GM19193 (cell line): ENCODE measurements around the gene CTTNBP2.

Experiments used
- POLR2A ChIP-seq: IDR thresholded peaks from 4 replicates; pipeline ENCODE4 v1.6.1; 2011; ENCODE audit not compliant: insufficient read depth, insufficient read length; ENCODE audit errors: extremely low read depth

CTTNBP2 gene

GRCh38 chr7:117724898-117725297 lies 148.3 kb downstream of the CTTNBP2 start:
- no peak for TF ChIP-seq POLR2A

DNA sequence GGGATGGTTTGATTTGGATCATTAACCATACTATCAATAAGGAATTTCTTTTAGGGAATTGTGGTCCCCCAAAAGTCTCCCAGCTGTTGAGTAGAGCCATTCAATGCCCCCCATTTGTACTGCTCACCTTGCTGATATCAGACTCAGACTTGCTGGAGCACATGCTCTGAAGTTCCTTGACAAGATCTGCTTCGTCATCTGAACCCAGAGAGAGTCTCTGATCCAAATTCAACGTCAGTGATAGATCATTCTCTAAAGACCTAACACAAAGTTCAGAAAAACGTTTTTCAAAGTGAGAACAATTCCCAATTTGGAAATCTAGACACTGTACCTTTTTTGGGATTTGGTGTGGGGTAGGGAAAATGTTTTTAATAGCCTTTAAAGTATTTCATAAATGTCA lies 153.9 kb downstream of the CTTNBP2 start:
- no peak for TF ChIP-seq POLR2A

GRCh38 chr7:117718116-117718835 lies 155.0 kb downstream of the CTTNBP2 start:
- no peak for TF ChIP-seq POLR2A

DNA sequence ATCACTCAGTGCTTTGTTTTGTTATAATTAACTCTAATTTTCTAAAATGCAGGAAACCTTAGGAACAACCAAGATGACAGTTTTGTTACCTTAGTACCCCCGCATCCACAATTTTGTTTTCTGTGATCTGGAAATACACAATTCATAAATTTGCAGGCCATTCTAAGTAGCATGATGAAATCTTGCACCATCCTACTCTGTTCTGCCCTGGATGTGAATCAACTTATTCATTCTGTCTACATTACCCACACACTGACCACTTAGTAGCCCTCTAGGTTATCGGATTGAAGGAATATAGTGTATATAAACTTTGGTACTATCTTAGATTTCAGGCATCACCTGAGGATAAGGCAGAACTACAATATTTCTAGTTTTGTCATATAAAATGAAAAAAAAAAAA lies 155.9 kb downstream of the CTTNBP2 start:
- TF ChIP-seq POLR2A = no peak

GRCh38 chr7:117716707-117717299 lies 156.4 kb downstream of the CTTNBP2 start:
- TF ChIP-seq POLR2A = no peak

DNA sequence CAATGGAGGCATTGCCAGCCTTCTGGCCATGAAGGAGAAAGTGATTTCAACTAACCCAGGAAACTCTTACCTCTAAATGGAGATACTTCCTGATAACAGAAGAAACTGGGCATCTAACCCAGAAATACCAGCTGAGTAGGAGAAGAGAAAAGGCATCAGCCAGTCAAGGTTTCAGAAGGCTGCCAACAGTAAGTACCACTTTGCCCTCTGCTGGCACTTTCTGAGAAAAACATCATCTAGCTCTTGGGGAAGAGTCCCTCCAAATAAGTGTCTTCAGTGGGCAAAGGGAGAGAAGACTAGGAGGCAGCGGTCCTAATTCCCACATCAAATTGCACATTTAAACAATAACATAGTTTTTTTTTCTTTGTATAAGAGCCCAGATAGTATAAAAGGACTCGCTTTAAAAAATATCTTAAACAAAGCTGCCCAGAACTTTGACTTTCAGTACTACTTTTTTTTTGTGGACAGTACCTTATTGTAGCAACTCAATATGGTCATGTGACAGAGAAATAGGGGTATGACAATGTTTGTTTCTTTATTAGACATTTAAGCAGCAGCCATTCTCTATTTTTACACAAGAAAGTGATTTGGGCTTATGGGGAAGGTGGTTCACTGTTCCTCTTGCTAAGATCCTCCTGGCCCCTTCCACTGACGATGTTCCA lies 157.3 kb downstream of the CTTNBP2 start:
- no peak for TF ChIP-seq POLR2A

DNA sequence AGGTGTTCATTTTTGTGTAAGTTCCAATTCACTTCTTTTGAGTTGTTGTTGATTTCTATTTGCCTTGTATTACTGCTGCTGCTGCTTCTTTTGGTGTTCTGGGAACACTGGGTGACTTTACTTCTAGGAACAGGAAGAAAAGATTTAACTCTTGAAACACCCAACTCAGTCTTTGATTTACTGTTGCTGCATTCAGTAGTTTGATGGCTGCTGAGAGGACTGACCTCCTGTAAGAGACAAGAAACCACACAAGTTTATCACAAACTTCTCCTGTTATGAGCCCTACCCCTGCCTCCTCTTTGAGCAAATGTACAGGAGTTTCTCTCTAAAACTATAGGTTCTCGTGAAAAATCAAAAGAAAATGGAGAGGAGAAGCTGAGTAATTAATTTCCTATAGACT lies 161.7 kb downstream of the CTTNBP2 start:
- no peak for TF ChIP-seq POLR2A

GRCh38 chr7:117707080-117707479 lies 166.2 kb downstream of the CTTNBP2 start:
- no peak for TF ChIP-seq POLR2A

DNA sequence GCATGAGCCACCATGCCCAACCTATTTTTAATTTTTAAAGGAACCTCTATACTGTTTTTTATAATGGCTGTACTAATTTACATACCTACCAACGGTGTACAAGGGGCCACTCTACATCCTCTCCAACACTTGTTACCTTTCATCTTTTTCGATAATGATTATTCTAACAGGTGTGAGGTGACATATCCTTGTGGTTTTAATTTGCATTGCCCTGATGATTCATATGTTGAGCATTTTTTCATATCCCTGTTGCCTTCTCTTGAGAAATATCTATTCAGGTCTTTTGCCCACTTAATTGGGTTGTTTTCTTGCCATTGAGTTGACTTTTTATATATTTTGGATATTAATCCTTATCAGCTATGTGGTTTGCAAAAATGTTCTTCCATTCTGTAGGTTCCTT lies 167.0 kb downstream of the CTTNBP2 start:
- no peak for TF ChIP-seq POLR2A

DNA sequence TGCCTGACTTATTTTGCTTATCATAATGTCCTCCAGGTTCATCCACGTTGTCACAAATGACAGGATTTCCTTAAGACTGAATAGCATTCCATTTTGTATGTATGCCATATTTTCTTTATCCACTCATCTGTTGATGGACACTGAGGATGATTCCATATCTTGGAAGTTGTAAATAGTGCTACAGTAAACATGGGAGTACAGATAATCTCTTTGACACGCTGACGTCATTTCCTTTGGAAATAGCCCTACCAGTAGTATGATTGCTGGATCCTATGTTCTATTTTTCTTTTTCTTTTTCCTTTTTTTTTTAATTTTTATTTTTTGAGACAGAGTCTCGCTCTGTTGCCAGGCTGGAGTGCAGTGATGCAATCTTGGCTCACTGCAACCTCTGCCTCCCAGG lies 167.6 kb downstream of the CTTNBP2 start:
- no peak for TF ChIP-seq POLR2A

DNA sequence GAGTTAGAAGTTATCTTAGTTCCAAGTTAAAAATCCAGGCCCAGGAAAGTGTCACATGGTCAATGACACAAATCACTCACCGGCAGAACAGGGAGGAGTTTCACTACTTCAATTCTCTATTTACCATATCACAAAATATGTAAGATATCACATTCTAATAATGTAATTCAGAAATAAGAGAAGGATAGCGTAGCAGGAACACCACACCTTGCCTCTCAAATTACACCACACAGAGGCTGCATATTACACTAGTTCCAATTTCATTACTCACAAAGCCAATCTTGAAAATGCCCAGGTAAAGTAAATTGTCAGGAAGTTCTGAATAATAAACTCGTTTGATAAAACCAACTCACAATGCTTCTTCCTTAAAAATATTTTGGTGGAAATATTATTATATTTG lies 169.2 kb downstream of the CTTNBP2 start:
- no peak for TF ChIP-seq POLR2A

DNA sequence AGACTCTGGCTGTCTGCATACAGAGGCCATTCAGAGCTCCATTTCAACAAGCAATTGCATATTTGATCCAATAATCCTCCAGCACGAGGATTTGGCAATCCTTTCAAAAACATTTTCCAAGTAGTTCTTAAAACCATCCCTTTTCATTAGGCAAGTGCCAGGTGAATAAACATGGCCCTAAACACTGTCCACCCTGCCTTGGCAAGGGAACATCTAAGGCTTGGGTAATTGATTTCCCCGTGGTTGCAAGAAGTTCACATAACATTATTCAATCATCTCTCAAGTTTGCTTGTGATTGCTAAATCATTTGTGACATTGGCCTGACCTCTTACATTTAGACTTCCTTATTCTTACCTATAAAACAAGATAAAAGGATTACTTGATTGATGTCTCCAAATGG lies 175.2 kb downstream of the CTTNBP2 start:
- no peak for TF ChIP-seq POLR2A

DNA sequence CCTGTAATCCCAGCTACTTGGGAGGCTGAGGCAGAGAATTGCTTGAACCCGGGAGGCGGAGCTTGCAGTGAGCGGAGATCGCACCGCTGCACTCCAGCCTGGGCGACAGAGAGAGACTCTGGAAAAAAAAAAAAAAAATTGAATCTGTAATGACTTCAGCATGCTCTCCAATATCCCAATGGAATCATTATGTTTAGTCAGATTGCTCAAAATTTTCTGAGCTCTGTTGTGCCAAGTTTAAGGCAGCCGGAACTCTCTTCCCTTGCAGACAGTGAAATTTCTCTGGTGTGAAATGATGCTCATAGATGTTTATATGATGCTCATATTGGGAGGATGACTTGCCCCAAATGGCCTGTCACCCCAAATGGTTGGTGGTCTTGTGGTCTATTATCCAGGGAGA lies 180.9 kb downstream of the CTTNBP2 start:
- no peak for TF ChIP-seq POLR2A

GRCh38 chr7:117690147-117690546 lies 183.1 kb downstream of the CTTNBP2 start:
- TF ChIP-seq POLR2A = no peak

- no peak for TF ChIP-seq POLR2A
Measured at GRCh38 chr7:117689406-117689805, 183.8 kb downstream of the CTTNBP2 start.

DNA sequence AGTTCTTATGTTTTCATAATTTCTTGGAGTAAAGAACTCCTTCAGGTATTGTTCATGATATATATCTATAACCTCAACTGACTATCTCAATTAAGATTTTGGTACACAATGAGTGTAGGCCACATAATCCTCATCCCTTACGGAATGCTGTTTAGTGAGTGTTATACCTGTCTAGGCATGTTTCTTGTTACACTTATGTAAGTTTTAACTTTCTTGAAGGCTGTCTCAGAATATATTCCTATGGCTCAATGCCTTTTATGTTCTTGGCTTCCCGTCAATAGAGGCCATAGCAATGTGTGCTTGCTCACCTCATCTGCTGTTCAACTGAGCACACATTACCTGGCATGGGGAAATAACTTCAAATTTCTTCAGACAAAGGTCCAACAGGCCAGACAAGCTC lies 185.1 kb downstream of the CTTNBP2 start:
- no peak for TF ChIP-seq POLR2A
